Thymus (tissue), 11 donors: Measurements from ENCODE around the gene ZNF169. TPM values are rescaled to one million over a fixed set of nuclear protein-coding genes. Genes with fewer than 3 reads are reported as not detected.
"Not testable (repeated sequence)": the region's sequence is repeated elsewhere in the genome, so short reads cannot be mapped to it uniquely, and the experiment has no call there.

Source experiments
- DNase-seq, 9 donors: peaks; one replicate each; pipeline ENCODE4 v3.0.0-alpha.2; 2013; ENCODE audit warnings: low spot score in 9 of 9, low read depth in 6 of 9, missing footprints in 1 of 9
- H3K27ac ChIP-seq, 2 donors: one replicate each; pipeline ENCODE4 v1.5.1; 2013; ENCODE audit warnings: control low read depth in 1 of 2, low read depth in 1 of 2, low read length in 1 of 2, mild to moderate bottlenecking in 1 of 2, moderate library complexity in 1 of 2
- H3K27me3 ChIP-seq, 2 donors: one replicate each; pipeline ENCODE4 v1.5.1; 2013; ENCODE audit warnings: low read length in 1 of 2; ENCODE audit not compliant: control insufficient read depth in 2 of 2, insufficient read depth in 1 of 2
- H3K36me3 ChIP-seq, 2 donors: one replicate each; pipeline ENCODE4 v1.5.1; 2013; ENCODE audit warnings: low read length in 1 of 2, mild to moderate bottlenecking in 1 of 2, moderate library complexity in 1 of 2; ENCODE audit not compliant: control insufficient read depth in 2 of 2, insufficient read depth in 2 of 2
- H3K4me1 ChIP-seq, 2 donors: one replicate each; pipeline ENCODE4 v1.5.1; 2013; ENCODE audit warnings: low read length in 2 of 2; ENCODE audit not compliant: control insufficient read depth in 2 of 2, insufficient read depth in 2 of 2
- H3K4me3 ChIP-seq, 2 donors: one replicate each; pipeline ENCODE4 v1.5.1; 2013; ENCODE audit warnings: low read length in 2 of 2, control low read depth in 1 of 2, mild to moderate bottlenecking in 1 of 2
- H3K9me3 ChIP-seq, 2 donors: one replicate each; pipeline ENCODE4 v1.5.1; 2013; ENCODE audit warnings: low read length in 1 of 2, mild to moderate bottlenecking in 1 of 2; ENCODE audit not compliant: control insufficient read depth in 2 of 2, insufficient read depth in 1 of 2
- WGBS: extraction: QIAGEN DNeasy Blood & Tissue Kit; methylation state at CpG from one replicate; pipeline ENCODE4 v1.1.7; 2013; 5-methylcytosine and 5-hydroxymethylcytosine counted together
- polyA plus RNA-seq: library from polyadenylated mRNA; stranded (reverse); fragments of 200-250 nt; gene quantifications from one replicate; pipeline ENCODE4 v1.2.3, GENCODE V29; 2013
- total RNA-seq: library from RNA; stranded (reverse); fragments of 120-200 nt; gene quantifications from one replicate; pipeline ENCODE4 v1.2.4, GENCODE V29; 2013
- donor health status: healthy.

The ZNF169 gene
- total and polyA plus RNA-seq, 2 donors = 3.1 to 4.4 TPM

DNA sequence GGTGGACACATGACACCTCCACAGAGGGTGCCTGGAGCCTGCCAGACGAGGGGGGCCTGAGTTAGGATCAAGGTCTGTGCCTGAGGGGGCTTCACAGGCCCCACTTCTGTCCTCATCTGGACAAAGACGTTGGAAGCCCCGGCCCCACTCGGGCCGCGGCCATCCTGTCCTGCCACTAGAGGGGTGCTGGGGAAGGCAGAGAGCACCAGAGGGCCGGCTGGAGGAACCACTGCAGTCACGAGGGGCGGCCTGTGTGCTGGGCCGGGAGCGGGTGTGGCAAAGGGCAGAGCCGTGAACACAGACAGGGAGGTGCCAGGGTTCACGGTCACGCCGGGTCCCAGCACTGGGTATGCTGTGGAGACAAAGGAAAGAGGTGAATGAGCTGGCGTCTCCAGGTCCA lies 66.5 kb downstream of the ZNF169 start:
- H3K4me3 ChIP-seq, H3K27me3 ChIP-seq, H3K9me3 ChIP-seq, H3K36me3 ChIP-seq, H3K4me1 ChIP-seq, H3K27ac ChIP-seq, DNase-seq: not testable (repeated sequence)
- 94% methylated on average over 15 of the region's 16 CpGs for WGBS

DNA sequence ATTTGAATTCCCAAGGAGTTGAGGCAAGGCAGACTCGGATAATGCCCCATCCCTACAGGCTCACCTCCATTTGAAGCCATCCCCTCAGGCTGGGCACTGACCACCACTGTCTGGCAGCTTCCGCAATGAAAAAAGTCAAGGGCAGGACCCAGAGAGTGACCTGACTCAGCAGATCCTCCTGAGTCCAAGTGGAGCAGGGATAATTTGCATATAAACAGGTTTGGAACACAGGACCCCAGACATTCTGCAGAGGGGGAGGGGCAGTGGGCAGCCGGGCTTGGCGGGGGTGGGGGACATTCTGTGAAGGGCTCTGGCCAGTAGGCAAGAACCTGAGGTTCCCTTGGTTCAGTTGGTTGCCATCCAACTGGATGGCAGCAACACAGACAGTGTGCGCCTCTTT lies 69.4 kb downstream of the ZNF169 start, which contains the start of gene NUTM2F:
Gene NUTM2F, minus strand, starts transcription at position 101 of the 400 bp plus-strand sequence. Its CDS starts 21 bp downstream, at position 80.
- H3K36me3 ChIP-seq, H3K4me3 ChIP-seq, H3K27me3 ChIP-seq, DNase-seq, H3K4me1 ChIP-seq, H3K9me3 ChIP-seq, H3K27ac ChIP-seq: not testable (repeated sequence)
- 97% methylated on average over 2 of the region's 5 CpGs for WGBS

DNA sequence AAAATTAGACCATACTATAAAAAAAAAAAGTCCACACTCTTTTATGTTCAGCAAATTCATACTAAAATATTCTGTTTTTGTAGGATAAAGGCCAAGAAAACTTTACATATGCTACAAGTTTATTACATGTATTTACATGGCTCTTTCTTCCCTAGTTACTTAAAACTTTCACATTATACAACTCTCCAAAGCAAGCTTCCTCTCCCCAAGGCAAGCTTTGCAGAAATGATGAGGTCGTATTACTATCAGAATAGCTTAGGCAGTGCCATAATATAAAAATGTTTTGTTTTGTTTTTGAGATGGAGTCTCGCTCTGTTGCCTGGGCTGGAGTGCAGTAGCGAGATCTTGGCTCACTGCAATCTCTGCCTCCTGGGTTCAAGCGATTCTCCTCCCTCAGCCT lies 77.3 kb downstream of the ZNF169 start:
- H3K4me1 ChIP-seq, H3K36me3 ChIP-seq, DNase-seq, H3K9me3 ChIP-seq, H3K27me3 ChIP-seq, H3K4me3 ChIP-seq, H3K27ac ChIP-seq: not testable (repeated sequence)
- 97% methylated on average over 4 of the region's 4 CpGs for WGBS

DNA sequence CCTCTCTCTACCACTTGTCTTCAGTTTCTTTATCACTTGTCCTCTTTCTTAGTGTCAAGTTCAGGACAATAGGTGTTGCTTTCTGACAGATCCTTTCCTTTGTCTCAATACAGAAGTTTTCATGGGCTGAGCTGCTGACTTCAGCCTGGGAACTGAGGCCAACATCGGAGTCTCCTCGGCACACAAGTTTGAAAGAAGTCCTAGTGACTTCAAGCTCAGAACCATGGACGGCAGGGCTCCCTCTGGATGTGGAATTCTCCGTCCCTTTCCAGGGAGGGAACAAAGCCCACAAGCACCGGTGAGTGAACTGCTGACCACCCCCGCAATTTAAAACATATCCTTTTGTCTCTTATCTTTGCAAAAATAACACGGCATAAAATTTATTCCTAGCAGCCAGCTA lies 79.6 kb downstream of the ZNF169 start:
- not testable (repeated sequence) for H3K9me3 ChIP-seq, DNase-seq, H3K4me3 ChIP-seq, H3K4me1 ChIP-seq, H3K27ac ChIP-seq, H3K36me3 ChIP-seq, H3K27me3 ChIP-seq
- 95% methylated on average over 7 of the region's 7 CpGs for WGBS

DNA sequence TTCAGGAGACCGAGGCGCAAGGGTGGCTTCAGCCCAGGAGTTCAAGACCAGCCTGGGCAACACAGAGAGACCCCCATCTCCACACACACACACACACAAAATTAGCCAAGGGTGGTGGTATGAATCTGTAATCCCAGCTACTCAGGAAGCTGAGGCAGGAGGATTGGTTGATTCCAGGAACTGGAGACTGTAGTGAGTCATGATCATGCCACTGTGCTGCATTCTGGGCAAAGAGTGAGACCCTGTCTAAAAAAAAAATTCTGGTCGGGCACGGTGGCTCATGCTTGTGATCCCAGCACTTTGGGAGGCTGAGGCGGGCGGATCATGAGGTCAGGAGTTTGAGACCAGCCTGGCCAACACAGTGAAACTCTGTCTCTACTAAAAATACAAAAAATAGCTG lies 80.6 kb downstream of the ZNF169 start:
- DNase-seq, H3K9me3 ChIP-seq, H3K27me3 ChIP-seq, H3K4me1 ChIP-seq, H3K4me3 ChIP-seq, H3K27ac ChIP-seq, H3K36me3 ChIP-seq: not testable (repeated sequence)
- 98% methylated on average over 6 of the region's 6 CpGs for WGBS

DNA sequence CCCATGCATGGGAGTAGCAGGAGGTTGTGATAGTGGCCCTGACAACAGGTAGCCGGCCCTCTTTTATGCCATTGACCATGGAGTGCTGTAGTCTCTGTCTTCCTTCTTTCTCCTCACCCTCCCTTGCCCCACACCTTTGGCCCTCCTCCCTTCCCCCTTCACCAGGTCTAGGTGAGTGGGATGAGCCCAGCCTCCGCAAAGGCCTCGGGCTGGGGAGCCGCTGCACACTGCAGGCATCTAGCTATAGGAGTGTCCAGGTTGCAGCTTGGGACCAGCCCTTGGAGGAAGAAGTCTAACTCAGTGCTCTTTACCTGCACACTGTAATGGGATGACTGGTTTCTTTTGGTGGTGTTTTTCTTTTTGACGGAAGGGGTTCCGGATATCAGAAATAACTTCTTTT lies 81.7 kb downstream of the ZNF169 start:
- 99% methylated on average over 5 of the region's 6 CpGs for WGBS
- H3K4me1 ChIP-seq, H3K27ac ChIP-seq, DNase-seq, H3K4me3 ChIP-seq, H3K36me3 ChIP-seq, H3K9me3 ChIP-seq, H3K27me3 ChIP-seq: not testable (repeated sequence)

DNA sequence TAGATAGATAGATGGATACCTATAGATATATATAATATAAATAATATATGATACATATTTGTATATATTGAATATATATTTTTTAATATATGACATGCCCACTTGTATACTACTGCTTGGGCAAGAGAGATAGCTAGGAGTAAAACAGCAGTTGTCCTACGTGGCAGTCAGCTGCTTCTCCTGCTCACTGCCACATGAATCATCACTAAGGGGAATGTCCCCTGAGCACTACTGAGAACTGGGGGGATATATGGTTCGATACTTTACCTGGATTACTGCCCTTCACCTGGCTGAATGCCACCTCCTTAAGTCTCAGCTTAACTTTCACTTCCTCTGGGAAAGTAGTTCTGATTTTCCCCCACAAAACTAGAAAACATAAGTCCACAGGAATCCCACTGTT lies 82.6 kb downstream of the ZNF169 start:
- H3K9me3 ChIP-seq, H3K27ac ChIP-seq, H3K4me1 ChIP-seq, H3K27me3 ChIP-seq, H3K36me3 ChIP-seq, H3K4me3 ChIP-seq, DNase-seq: not testable (repeated sequence)
- 96% methylated on average over 2 of the region's 2 CpGs for WGBS

DNA sequence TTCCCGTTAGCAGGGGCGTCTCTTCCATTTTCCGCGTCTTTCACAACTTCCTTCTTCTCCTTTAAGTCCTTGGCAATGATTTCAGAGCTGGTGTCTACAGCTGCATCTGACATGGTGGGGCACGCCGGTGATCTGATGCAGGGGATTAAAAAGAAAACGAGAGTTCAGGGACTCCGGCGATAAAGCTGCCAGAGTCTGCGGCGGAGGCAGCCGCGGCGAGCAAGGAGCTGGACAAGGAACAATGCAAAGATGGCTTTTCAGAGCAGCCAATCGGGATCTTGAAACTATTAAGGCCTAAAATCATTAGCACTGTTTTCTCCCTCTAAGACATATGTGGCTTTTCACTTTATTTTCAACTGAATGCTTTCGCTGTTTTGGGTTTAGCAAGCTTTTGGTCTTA lies 88.4 kb downstream of the ZNF169 start:
- H3K27me3 ChIP-seq, H3K4me1 ChIP-seq, DNase-seq, H3K36me3 ChIP-seq, H3K4me3 ChIP-seq, H3K27ac ChIP-seq, H3K9me3 ChIP-seq: not testable (repeated sequence)
- 98% methylated on average over 16 of the region's 16 CpGs for WGBS

DNA sequence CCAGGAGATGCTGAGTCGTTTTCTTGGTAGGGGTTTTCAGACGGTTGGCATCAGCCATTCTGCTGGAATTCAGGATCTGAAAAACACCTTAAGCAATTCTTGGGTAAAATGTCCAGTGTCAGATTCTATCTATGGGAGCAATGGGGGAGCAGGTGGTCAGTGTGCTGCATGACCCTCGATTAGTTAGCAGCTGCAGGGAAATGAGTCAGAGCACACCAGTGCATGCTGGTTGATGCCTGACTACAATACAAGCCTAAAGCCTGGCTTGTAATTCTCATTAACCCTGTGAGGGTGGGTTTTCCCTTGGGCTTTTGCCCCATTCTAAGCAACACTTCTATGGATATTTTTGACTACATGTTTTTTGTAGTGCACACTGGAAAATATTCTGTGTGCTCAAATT lies 89.7 kb downstream of the ZNF169 start:
- H3K4me1 ChIP-seq, H3K36me3 ChIP-seq, H3K9me3 ChIP-seq, H3K4me3 ChIP-seq, H3K27ac ChIP-seq, DNase-seq, H3K27me3 ChIP-seq: not testable (repeated sequence)
- WGBS = no CpG with 5 or more reads among the region's 3 CpGs
